HG02981 (cell line): ENCODE results near the gene ABCG1.

Source experiments
- ATAC-seq: cut with Tn5 transposase; IDR thresholded peaks from one replicate; pipeline ENCODE4 v1.9.1; 2021; ENCODE audit warnings: mild to moderate bottlenecking, moderate library complexity; ENCODE audit not compliant: unreplicated experiment

Gene ABCG1

GRCh38 chr21:42341776-42342542 is 123.0 kb downstream of the ABCG1 start:
- ATAC-seq, result no peak

- no peak for ATAC-seq
Observed at GRCh38 chr21:42343101-42343500, 124.2 kb downstream of the ABCG1 start.

GRCh38 chr21:42343556-42343955 is 124.6 kb downstream of the ABCG1 start:
- ATAC-seq, result no peak

- no peak for ATAC-seq
Observed at GRCh38 chr21:42343963-42344510, 125.1 kb downstream of the ABCG1 start.

- no peak for ATAC-seq
Observed at GRCh38 chr21:42344631-42345030, 125.7 kb downstream of the ABCG1 start.

- ATAC-seq, result no peak
Observed at GRCh38 chr21:42346441-42346840, 127.5 kb downstream of the ABCG1 start.
